Stomach (tissue), 9 donors: ENCODE results near the gene CSMD2. TPM values are rescaled to one million over a fixed set of nuclear protein-coding genes. Genes with fewer than 3 reads are reported as not detected.

Experiments
- DNase-seq, 2 donors: peaks; one replicate each; pipeline versions ENCODE4 v3.0.0 to v3.0.0-alpha.2; 2013 to 2019
- H3K27ac ChIP-seq, 5 donors: fragments of 200-600 bp in 4 of 5; sonication (generic) in 4 of 5; one replicate each; pipeline ENCODE4 v1.5.1; 2013 to 2019; ENCODE audit warnings: mild to moderate bottlenecking in 1 of 5, moderate library complexity in 1 of 5
- H3K27me3 ChIP-seq, 3 donors: fragments of 200-600 bp; sonication (generic); one replicate each; pipeline ENCODE4 v1.5.1; 2017 to 2019; ENCODE audit warnings: mixed run types in 1 of 3
- H3K36me3 ChIP-seq, 4 donors: fragments of 200-600 bp; sonication (generic); 1 replicate in 3 of 4; 2 replicates in 1 of 4; pipeline ENCODE4 v1.5.1; 2016 to 2019
- H3K4me1 ChIP-seq, 4 donors: fragments of 200-600 bp; sonication (generic); one replicate each; pipeline ENCODE4 v1.5.1; 2016 to 2019
- H3K4me3 ChIP-seq, 4 donors: fragments of 200-600 bp; sonication (generic) in 3 of 4; one replicate each; pipeline ENCODE4 v1.5.1; 2016 to 2019; ENCODE audit warnings: mild to moderate bottlenecking in 1 of 4
- H3K9me3 ChIP-seq, 4 donors: fragments of 200-600 bp; sonication (generic); one replicate each; pipeline ENCODE4 v1.5.1; 2016 to 2019
- EP300 ChIP-seq: sonication (generic); formaldehyde crosslinking; IDR thresholded peaks from one replicate; pipeline ENCODE4 v1.6.1; 2017; ENCODE audit warnings: antibody characterized with exemption
- POLR2A ChIP-seq, 4 donors: fragments of 450-650 bp; IDR thresholded peaks; one replicate each; pipeline ENCODE4 v1.6.1; 2016; ENCODE audit warnings: antibody characterized with exemption in 4 of 4, control low read depth in 2 of 4, mild to moderate bottlenecking in 1 of 4, moderate library complexity in 1 of 4
- POLR2AphosphoS5 ChIP-seq, 3 donors: sonication (generic); formaldehyde crosslinking; IDR thresholded peaks; one replicate each; pipeline ENCODE4 v1.6.1; 2016; ENCODE audit warnings: antibody characterized with exemption in 3 of 3
- WGBS, 5 donors: extraction: QIAGEN DNeasy Blood & Tissue Kit in 3 of 5; methylation state at CpG; one replicate each; pipeline versions ENCODE4 v1.1.5 to v1.1.7; 2013 to 2018; 5-methylcytosine and 5-hydroxymethylcytosine counted together
- intact Hi-C: fragments of 100-400 bp; cut with DNase I; formaldehyde crosslinking; loops from one replicate; pipeline ENCODE4 v1.15.1; 2023; ENCODE audit warnings: low total_unique reads
- polyA plus RNA-seq, 3 donors: library from polyadenylated mRNA; stranded (reverse); fragments of 200-250 nt; gene quantifications; one replicate each; pipeline ENCODE4 v1.2.3, GENCODE V29; 2013
- total RNA-seq, 5 donors: library from RNA; depleted of rRNA; stranded (reverse); fragments of >200 nt; gene quantifications; one replicate each; pipeline versions ENCODE4 v1.1.0 to v1.2.3, GENCODE V29; 2014 to 2016
- TF ChIP-seq, protein P1 (sequence below), 7 experiments: fragments of 450-650 bp in 4 of 7; fragments of 200-600 bp in 3 of 7; sonication (generic) in 3 of 7; IDR thresholded peaks; one replicate each; pipeline ENCODE4 v1.5.1; 2016 to 2019; ENCODE audit warnings: antibody characterized with exemption in 7 of 7, control low read depth in 2 of 7, mild to moderate bottlenecking in 1 of 7
- donor health status: healthy with polysubstance abuse.
- donor health status: Bipolar disorder and iron deficiency.
- donor health status: healthy.

Gene CSMD2
- total and polyA plus RNA-seq, 8 donors, result 0.10 to 3.5 (median 0.37) TPM; not detected in 1

- Histone ChIP-seq H3K27me3 (peaks cover 0 to 8% (median 0%) of the 10 kb centered on the region in 3 donors), H3K36me3 (no peaks in the 10 kb centered on the region), H3K4me3 (no peak overlapping the region), H3K9me3 (no peaks in the 10 kb centered on the region), H3K4me1 (no peaks in the 10 kb centered on the region), H3K27ac (no peak overlapping the region)
- no peak for DNase-seq
- intact Hi-C loops, result no loop called here
- TF ChIP-seq, protein P1, sequence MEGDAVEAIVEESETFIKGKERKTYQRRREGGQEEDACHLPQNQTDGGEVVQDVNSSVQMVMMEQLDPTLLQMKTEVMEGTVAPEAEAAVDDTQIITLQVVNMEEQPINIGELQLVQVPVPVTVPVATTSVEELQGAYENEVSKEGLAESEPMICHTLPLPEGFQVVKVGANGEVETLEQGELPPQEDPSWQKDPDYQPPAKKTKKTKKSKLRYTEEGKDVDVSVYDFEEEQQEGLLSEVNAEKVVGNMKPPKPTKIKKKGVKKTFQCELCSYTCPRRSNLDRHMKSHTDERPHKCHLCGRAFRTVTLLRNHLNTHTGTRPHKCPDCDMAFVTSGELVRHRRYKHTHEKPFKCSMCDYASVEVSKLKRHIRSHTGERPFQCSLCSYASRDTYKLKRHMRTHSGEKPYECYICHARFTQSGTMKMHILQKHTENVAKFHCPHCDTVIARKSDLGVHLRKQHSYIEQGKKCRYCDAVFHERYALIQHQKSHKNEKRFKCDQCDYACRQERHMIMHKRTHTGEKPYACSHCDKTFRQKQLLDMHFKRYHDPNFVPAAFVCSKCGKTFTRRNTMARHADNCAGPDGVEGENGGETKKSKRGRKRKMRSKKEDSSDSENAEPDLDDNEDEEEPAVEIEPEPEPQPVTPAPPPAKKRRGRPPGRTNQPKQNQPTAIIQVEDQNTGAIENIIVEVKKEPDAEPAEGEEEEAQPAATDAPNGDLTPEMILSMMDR (IDR thresholded peaks at IDR 0.05), result no peak
- no peak for TF ChIP-seq POLR2A (IDR thresholded peaks at IDR 0.05)
- TF ChIP-seq EP300, result no peak
- no peak for TF ChIP-seq POLR2AphosphoS5 (IDR thresholded peaks at IDR 0.05)
- 85 to 95% (median 91%) methylated on average over 3 of the region's 3 CpGs for WGBS, 5 donors
Observed at GRCh38 chr1:33524586-33524985, 640.4 kb downstream of the CSMD2 start.

- 85 to 95% (median 92%) methylated on average over 11 to 27 of the region's 27 CpGs for WGBS, 5 donors
- intact Hi-C loops, result no loop called here
Observed at GRCh38 chr1:33519240-33519884, 645.7 kb downstream of the CSMD2 start.

GRCh38 chr1:33517596-33518250 lies 647.3 kb downstream of the CSMD2 start:
- TF ChIP-seq EP300 (no peak), POLR2AphosphoS5 (IDR thresholded peaks at IDR 0.05) (no peak), POLR2A (IDR thresholded peaks at IDR 0.05) (no peak)
- TF ChIP-seq, protein P1 (IDR thresholded peaks at IDR 0.05), result no peak
- intact Hi-C loops, result no loop called here
- no peaks in the 10 kb centered on the region for H3K9me3 ChIP-seq
- peak overlapping the region in 2 of 5 donors; percentile 16 to 33 for H3K27ac ChIP-seq
- H3K4me3 ChIP-seq, result no peak overlapping the region
- H3K27me3 ChIP-seq, result peaks cover 0 to 8% (median 0%) of the 10 kb centered on the region in 3 donors
- peaks cover 0 to 5% (median 2%) of the 10 kb centered on the region in 4 donors for H3K4me1 ChIP-seq
- no peaks in the 10 kb centered on the region for H3K36me3 ChIP-seq
- peak in 1 of 2 donors; percentile 30 for DNase-seq
- 54 to 76% (median 74%) methylated on average over 12 of the region's 12 CpGs for WGBS, 5 donors

More at GRCh38 chr1:33519240-33519884, 645.7 kb downstream of the CSMD2 start:
- Histone ChIP-seq H3K4me1 (peaks cover 0 to 5% (median 2%) of the 10 kb centered on the region in 4 donors), H3K27ac (no peak overlapping the region), H3K9me3 (no peaks in the 10 kb centered on the region), H3K36me3 (no peaks in the 10 kb centered on the region), H3K4me3 (no peak overlapping the region), H3K27me3 (peaks cover 0 to 8% (median 0%) of the 10 kb centered on the region in 3 donors)
- no peak for DNase-seq
- no peak for TF ChIP-seq EP300
- TF ChIP-seq POLR2AphosphoS5 (IDR thresholded peaks at IDR 0.05), result no peak
- TF ChIP-seq POLR2A (IDR thresholded peaks at IDR 0.05), result no peak
- TF ChIP-seq, protein P1 (IDR thresholded peaks at IDR 0.05), result no peak

- peaks cover 0 to 3% (median 0%) of the 10 kb centered on the region in 3 donors for H3K27me3 ChIP-seq
- TF ChIP-seq POLR2A (IDR thresholded peaks at IDR 0.05), result no peak
- no peak for TF ChIP-seq EP300
- TF ChIP-seq, protein P1 (IDR thresholded peaks at IDR 0.05), result no peak
- TF ChIP-seq POLR2AphosphoS5 (IDR thresholded peaks at IDR 0.05), result no peak
- peaks cover 0 to 5% (median 2%) of the 10 kb centered on the region in 4 donors for H3K4me1 ChIP-seq
- peak overlapping the region in 2 of 5 donors; percentile 31 to 58 for H3K27ac ChIP-seq
- H3K4me3 ChIP-seq, result no peak overlapping the region
- no peak for DNase-seq
- 57 to 78% (median 66%) methylated on average over 7 to 8 of the region's 8 CpGs for WGBS, 5 donors
- H3K9me3 ChIP-seq, result no peaks in the 10 kb centered on the region
- H3K36me3 ChIP-seq, result no peaks in the 10 kb centered on the region
- intact Hi-C loops, result no loop called here
Observed at GRCh38 chr1:33516891-33517567, 648.0 kb downstream of the CSMD2 start.
